ENCODE measurements around the gene SPTBN2.

SPTBN2 gene

DNA sequence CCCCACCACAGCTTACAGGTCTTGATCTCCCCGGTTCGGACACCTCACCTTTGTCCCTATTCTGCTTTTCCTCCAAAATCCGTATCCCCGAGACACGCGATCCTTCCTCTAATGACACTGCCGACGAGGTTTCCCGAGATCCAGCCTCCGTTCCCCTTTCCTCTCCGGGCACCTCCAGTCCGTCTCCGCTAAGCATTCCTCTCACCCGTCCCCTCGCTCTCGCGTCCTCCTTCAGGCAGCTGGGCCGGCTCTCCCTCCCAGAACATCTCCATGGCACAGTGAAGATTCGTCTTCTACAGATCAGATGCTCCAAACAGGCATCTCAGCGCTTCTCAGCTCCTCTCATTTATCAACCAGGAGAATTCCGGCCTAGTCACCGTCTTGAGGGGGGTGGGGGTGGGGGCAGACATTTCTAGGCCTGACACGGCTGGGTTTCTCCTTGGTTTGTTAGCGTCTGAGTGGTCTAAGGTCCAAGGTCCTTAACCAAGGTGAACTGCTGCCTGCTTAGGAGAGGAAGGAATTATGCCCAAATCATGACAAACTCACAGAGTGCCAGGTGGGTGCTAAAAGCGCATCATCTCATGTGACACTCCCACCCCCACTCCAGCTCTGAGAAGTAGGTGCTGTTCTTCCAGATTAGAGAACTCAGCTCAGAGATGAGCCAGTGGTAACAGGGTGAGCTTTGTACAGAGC, at the start of gene SPTBN2:
Gene SPTBN2 (minus strand): TSS at position 524 of the 693 bp plus-strand sequence. CDS start 7,976 bp downstream, outside the sequence.
- no peak for DNase-seq (ENCODE audit: low read depth in 2 of 2)

- no peak for DNase-seq (ENCODE audit: low read depth in 2 of 2)
Measured at GRCh38 chr11:66768818-66769217, 39.8 kb upstream of the SPTBN2 start.

- no peak for DNase-seq (ENCODE audit: low read depth in 2 of 2)
Measured at GRCh38 chr11:66768088-66768521, 39.1 kb upstream of the SPTBN2 start.

DNA sequence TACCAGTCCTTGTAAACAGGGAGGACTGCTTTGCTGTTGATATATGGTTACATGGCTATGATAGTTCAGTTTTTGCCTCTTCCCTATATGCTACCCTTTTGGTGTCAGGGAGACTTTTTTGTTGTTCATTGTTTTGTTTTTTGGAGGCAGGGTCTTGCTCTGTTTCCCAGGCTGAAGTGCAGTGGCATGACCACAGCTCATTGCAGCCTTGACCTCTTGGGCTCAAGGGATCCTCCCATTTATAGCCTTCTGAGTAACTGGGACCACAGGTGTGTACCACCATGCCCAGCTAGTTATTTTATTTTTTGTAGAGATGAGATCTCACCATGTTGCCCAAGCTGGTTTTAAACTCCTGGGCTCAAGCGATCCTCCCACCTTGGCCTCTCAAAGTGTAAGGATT, 38.6 kb upstream of the SPTBN2 start:
- no peak for DNase-seq (ENCODE audit: low read depth in 2 of 2)

- DNase-seq (ENCODE audit: low read depth in 2 of 2), result no peak
Measured at GRCh38 chr11:66766681-66767080, 37.7 kb upstream of the SPTBN2 start.

DNA sequence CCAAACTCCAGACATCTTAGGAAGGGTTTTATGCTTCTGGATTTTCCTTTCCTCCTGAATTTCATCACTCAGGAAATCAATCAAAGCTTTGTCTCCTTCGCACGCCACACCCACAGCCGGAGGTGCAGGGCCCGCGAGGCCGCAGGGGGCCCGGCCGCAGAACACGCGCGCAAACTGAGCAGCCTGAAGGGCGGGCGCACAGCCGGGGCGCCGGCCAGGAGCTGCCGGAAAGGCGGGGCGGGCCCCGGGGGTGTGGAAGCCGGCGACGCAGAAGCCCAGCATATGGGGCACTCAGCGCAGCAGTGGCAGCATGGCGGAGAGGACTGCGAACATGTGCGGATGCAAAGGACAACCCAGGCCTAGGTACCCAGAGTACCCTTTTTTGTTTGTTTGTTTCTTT, 33.1 kb upstream of the SPTBN2 start:
- DNase-seq (ENCODE audit: low read depth in 2 of 2), result no peak

DNA sequence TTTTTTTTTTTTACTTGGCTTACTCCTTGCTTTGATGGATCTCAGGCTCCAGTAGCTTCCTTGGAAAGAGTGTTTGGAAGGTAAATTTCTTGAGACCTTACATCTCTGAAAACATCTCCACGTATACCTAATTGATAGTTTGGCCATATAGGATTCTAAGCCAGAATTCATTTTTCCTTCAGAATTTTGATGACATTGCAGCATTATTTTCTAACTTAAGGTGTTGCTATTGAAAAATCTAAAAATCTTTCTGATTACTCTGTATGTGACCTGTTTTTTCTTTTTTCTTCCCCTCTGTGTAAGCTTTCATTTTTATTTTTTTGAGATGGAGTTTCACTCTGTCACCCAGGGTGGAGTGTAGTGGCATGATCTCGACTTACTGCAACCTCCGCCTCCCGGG, 23.1 kb upstream of the SPTBN2 start:
- no peak for DNase-seq (ENCODE audit: low read depth in 2 of 2)

GRCh38 chr11:66749091-66749490, 20.1 kb upstream of the SPTBN2 start:
- no peak for DNase-seq (ENCODE audit: low read depth in 2 of 2)

DNA sequence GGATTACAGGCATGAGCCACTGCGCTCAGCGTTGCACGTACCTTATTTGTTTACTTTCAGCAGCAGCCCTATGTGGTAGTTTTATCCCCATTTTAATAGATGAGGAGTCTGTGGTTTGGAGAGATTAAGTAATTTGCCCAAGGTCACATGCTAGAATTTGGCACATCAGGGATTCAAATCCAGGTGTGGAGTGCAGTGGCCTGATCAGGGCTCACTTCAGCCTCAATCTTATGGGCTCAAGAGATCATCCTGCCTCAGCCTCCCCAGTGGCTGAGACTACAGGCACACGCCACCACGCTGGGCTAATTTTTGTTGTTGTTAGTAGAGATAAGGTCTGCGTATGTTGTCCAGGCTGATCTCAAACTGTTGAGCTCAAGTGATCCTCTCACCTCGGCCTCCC, 18.5 kb upstream of the SPTBN2 start:
- no peak for DNase-seq (ENCODE audit: low read depth in 2 of 2)

DNA sequence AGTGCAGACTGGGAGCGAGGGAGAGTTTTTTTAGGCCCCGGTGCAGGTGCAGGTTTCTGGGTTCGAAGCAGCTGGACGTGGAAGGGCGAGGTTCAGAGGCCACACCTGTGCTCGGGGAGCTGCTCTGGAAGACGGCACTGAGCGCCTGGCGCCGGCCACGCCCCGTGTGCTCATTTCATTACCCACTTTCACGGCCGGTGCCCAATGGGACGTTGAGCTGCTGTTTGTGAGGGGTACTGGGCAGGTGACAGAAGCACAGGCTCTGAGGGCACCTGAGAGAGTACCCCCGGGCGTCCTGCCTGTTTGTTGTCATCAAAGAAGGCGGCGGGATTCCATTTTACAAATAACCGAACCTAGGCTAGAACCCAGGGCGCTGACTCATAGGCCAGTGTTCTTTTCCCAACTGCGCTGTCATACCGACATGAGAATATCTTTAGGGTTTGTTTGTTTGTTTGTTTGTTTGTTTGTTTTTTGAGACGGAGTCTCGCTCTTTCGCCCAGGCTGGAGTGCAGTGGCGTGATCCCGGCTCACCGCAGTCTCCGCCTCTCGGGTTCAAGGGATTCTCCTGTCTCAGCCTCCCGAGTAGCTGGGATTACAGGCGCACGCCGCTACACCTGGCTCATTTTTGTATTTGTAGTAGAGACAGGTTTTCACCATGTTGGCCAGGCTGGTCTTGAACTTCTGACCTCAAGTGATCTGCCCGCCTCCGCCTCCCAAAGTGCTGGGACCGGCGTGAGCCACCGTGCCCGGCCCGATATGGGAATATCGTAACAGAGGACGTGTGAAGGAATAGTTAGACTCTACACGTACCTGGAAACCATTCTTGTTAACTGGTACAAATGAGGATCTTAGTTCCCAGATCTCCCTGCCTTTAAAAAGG, 16.6 kb upstream of the SPTBN2 start:
- peak in 1 of 2 donors; percentile 3 for DNase-seq (ENCODE audit: low read depth in 2 of 2)

- DNase-seq (ENCODE audit: low read depth in 2 of 2), result peak; percentile 75 to 81
Measured at GRCh38 chr11:66744485-66745355, 15.7 kb upstream of the SPTBN2 start.

DNA sequence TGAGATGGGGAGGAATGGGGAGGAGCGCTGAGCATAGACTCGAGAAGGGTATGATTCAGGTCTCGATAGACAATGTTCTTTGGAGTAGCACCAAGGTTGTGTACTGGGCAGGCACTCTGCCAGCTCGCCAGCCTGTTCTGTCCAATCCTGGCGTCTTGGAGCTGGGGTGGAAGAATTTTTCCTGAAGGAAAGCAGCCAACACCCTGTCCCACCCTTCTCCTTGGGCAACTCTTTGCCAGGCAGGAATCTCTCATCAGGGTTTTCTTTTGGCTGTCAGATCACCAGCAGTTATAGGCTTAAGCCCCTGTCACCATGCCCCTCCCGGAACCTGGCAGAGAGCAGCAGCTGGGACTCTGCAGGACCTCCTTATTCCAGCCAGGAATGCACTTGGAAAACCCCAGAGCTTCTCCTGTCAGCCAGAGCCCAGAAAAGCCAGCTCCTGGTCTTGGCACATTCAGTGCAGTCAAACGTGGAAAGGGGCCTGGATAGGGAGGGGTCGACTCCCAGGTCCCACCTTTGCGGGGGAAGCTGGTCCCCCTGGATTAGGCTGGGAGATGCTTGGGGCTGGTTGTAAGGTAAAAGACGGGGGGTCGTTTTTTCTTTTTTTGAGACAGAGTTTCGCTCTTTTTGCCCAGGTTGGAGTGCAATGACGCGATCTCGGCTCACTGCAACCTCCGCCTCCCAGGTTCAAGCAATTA, 14.4 kb upstream of the SPTBN2 start:
- DNase-seq (ENCODE audit: low read depth in 2 of 2), result no peak

- no peak for DNase-seq (ENCODE audit: low read depth in 2 of 2)
Measured at GRCh38 chr11:66741153-66741552, 12.1 kb upstream of the SPTBN2 start.

GRCh38 chr11:66739983-66740382, 11.0 kb upstream of the SPTBN2 start:
- DNase-seq (ENCODE audit: low read depth in 2 of 2), result no peak

- no peak for DNase-seq (ENCODE audit: low read depth in 2 of 2)
Measured at GRCh38 chr11:66734215-66734614, 5.2 kb upstream of the SPTBN2 start.

DNA sequence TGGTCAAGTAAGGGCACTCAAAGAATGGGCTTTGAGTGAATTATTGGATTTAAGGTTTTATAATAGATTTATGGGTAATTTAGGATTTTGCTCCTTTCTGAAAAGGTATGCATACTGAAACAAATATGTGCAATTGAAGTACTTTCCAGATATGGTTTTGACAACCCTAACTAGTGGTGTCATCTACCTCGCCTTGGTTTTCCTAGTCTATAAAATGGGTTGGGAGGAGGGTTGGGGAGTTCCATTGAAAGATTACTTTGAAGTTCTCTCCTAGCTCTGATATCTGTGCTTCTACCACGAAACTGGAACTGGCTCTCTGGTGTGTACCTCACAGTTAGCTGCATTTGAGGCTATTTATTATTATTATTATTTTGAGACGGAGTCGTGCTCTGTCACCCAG, 431 bp upstream of the SPTBN2 start:
- no peak for DNase-seq (ENCODE audit: low read depth in 2 of 2)

GRCh38 chr11:66728038-66728692, 851 bp downstream of the SPTBN2 start:
- DNase-seq (ENCODE audit: low read depth in 2 of 2), result no peak

GRCh38 chr11:66727282-66728037, 1.6 kb downstream of the SPTBN2 start:
- DNase-seq (ENCODE audit: low read depth in 2 of 2), result no peak

DNA sequence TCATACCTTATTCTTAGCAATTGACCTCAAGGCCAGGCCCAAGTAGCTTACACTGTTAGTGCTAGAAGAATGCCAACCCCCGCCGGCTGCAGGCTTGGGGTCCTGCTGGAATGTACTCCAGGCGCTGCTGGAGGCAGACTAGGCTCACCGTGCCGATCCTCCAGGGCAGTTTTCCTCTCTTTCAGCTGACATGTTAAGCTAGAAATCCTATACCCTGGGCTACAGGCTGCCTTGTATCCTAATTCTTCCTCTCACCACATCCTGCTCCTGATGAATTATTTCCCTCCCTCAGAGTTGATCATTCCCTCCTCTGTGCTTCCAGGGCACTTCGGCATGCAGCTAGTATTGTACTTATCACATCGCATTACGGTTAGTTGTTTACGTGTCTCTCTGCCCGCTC, 3.4 kb downstream of the SPTBN2 start:
- no peak for DNase-seq (ENCODE audit: low read depth in 2 of 2)

GRCh38 chr11:66725114-66725513, 3.9 kb downstream of the SPTBN2 start:
- DNase-seq (ENCODE audit: low read depth in 2 of 2), result no peak
